Measurements from ENCODE around the gene CYP4A22. TPM values are rescaled to one million over a fixed set of nuclear protein-coding genes. Genes with fewer than 3 reads are reported as not detected.

CYP4A22 gene
- total RNA-seq, 1 donor from 2014 or later: not detected

GRCh38 chr1:47174656-47175020 lies 37.4 kb downstream of the CYP4A22 start:
- no peak for TF ChIP-seq CTCF (conservative IDR thresholded peaks at IDR 0.05; ENCODE audit: low read depth, low read length)
- no peak overlapping the region for H3K4me3 ChIP-seq (ENCODE audit: low read depth, low read length)
- no peak for DNase-seq (ENCODE audit: low read depth)

- no peak overlapping the region for H3K4me3 ChIP-seq (ENCODE audit: low read depth, low read length)
- DNase-seq (ENCODE audit: low read depth): no peak
- peak; percentile 98 for TF ChIP-seq CTCF (conservative IDR thresholded peaks at IDR 0.05; ENCODE audit: low read depth, low read length)
Observed at GRCh38 chr1:47175227-47175934, 38.1 kb downstream of the CYP4A22 start.

- no peak for TF ChIP-seq CTCF (conservative IDR thresholded peaks at IDR 0.05; ENCODE audit: low read depth, low read length)
- no peak for DNase-seq (ENCODE audit: low read depth)
- no peak overlapping the region for H3K4me3 ChIP-seq (ENCODE audit: low read depth, low read length)
Observed at GRCh38 chr1:47178020-47178419, 40.8 kb downstream of the CYP4A22 start.

GRCh38 chr1:47178654-47179016 lies 41.4 kb downstream of the CYP4A22 start:
- H3K4me3 ChIP-seq (ENCODE audit: low read depth, low read length): peak overlapping the region; percentile 57
- DNase-seq (ENCODE audit: low read depth): no peak
- TF ChIP-seq CTCF (conservative IDR thresholded peaks at IDR 0.05; ENCODE audit: low read depth, low read length): no peak

- H3K4me3 ChIP-seq (ENCODE audit: low read depth, low read length): peak overlapping the region; percentile 57
- no peak for DNase-seq (ENCODE audit: low read depth)
Observed at GRCh38 chr1:47179017-47179987, 42.1 kb downstream of the CYP4A22 start.

GRCh38 chr1:47179988-47180563 lies 42.8 kb downstream of the CYP4A22 start:
- no peak for TF ChIP-seq CTCF (conservative IDR thresholded peaks at IDR 0.05; ENCODE audit: low read depth, low read length)
- DNase-seq (ENCODE audit: low read depth): no peak
- peak overlapping the region; percentile 57 for H3K4me3 ChIP-seq (ENCODE audit: low read depth, low read length)

More at GRCh38 chr1:47179017-47179987, 42.1 kb downstream of the CYP4A22 start:
- peak; percentile 97 for TF ChIP-seq CTCF (conservative IDR thresholded peaks at IDR 0.05; ENCODE audit: low read depth, low read length)

Data from epithelial cell of proximal tubule (primary cell).